Mammary epithelial cell (primary cell): ENCODE results near the gene TTYH2.
A peak's percentile ranks its signal among the peaks of the same experiment; 100 is the strongest.

Source experiments
- EZH2 ChIP-seq: IDR thresholded peaks from 2 replicates; pipeline ENCODE4 v1.6.1; 2012; ENCODE audit warnings: low read length, inconsistent platforms, borderline replicate concordance
- TF ChIP-seq, protein P1 (sequence below), 2 donors: IDR thresholded peaks in 1 of 2; conservative IDR thresholded peaks in 1 of 2; 2 replicates each; pipeline ENCODE4 v1.5.1; 2011 to 2012; ENCODE audit warnings: inconsistent platforms in 2 of 2, low read length in 2 of 2, mild to moderate bottlenecking in 2 of 2, control low read depth in 1 of 2, low read depth in 1 of 2; ENCODE audit not compliant: insufficient read depth in 1 of 2; ENCODE audit errors: extremely low read depth in 1 of 2

DNA sequence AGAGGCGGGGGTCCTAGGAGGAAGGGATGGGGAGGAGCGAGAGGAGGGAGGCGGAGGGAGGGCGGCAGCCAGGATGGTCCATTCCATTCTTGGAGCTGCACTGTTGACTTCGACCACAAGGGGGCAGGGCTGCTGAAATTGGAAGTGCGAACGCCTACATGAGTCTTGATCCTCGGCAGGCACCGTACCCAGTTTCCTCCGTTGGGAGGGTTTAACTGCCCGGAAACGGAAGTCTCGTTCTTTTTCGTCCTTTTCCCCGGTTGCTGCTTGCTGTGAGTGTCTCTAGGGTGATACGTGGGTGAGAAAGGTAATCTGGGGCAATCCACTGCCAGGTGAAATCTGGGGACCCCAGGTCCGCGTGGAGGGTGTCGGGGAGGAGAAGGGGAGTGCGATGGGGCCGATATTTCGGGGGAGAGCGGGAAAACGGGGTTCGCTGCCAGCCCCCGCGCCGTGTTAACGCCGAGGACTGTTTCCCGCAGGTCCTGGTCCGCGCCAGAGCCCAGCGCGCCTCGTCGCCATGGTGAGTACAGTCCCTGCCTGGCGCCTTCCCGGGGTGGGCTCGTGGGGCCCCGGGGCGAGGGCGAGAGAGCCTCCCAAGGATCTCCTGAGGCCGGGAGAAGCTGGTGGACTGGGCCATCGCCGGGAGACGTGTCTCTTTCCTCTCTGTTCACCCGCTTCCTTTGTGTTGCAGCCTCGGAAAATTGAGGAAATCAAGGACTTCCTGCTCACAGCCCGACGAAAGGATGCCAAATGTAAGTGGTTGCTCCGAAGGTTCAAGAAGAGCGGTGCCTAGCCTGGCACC, 9.7 kb upstream of the TTYH2 start, which contains the start of gene RPL38:
- TF ChIP-seq, protein P1, sequence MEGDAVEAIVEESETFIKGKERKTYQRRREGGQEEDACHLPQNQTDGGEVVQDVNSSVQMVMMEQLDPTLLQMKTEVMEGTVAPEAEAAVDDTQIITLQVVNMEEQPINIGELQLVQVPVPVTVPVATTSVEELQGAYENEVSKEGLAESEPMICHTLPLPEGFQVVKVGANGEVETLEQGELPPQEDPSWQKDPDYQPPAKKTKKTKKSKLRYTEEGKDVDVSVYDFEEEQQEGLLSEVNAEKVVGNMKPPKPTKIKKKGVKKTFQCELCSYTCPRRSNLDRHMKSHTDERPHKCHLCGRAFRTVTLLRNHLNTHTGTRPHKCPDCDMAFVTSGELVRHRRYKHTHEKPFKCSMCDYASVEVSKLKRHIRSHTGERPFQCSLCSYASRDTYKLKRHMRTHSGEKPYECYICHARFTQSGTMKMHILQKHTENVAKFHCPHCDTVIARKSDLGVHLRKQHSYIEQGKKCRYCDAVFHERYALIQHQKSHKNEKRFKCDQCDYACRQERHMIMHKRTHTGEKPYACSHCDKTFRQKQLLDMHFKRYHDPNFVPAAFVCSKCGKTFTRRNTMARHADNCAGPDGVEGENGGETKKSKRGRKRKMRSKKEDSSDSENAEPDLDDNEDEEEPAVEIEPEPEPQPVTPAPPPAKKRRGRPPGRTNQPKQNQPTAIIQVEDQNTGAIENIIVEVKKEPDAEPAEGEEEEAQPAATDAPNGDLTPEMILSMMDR (conservative IDR thresholded peaks at IDR 0.05 in 1 of 2, IDR thresholded peaks at IDR 0.05 in 1 of 2; ENCODE audit: extremely low read depth in 1 of 2, insufficient read depth in 1 of 2, low read depth in 1 of 2, low read length in 2 of 2), result peak; percentile 95 to 97
- TF ChIP-seq EZH2, result no peak
